ENCODE data around the gene GRPEL1. TPM values are rescaled to one million over a fixed set of nuclear protein-coding genes. Genes with fewer than 3 reads are reported as not detected.

GRPEL1 gene
- polyA plus RNA-seq, 1 experiment = 21.1 TPM

- Histone ChIP-seq H3K27me3 (ENCODE audit: control insufficient read depth, insufficient read depth, low read length) (no peaks in the 10 kb centered on the region), H3K4me3 (ENCODE audit: low read depth, low read length) (no peak overlapping the region), H3K36me3 (ENCODE audit: control insufficient read depth, insufficient read depth, low read length) (peaks cover 16% of the 10 kb centered on the region)
- DNase-seq (ENCODE audit: low read depth) = no peak
- CTCF ChIA-PET = interaction anchor here (0.7 to 10.8 kb wide), 3 partner anchors 8 to 353 kb away, joined by 3 to 116 read pairs (median 4); no protein-coding TSS in a partner anchor
- TF ChIP-seq CTCF (IDR thresholded peaks at IDR 0.05; ENCODE audit: insufficient read depth, low read depth, low read length) = no peak
- POLR2A ChIA-PET = interaction anchor here (0.7 kb wide), 1 partner anchor 710 kb away, joined by 10 read pairs; no protein-coding TSS in a partner anchor
These were observed 5.0 kb downstream of the GRPEL1 start for GRCh38 chr4:7062816-7063215.

DNA sequence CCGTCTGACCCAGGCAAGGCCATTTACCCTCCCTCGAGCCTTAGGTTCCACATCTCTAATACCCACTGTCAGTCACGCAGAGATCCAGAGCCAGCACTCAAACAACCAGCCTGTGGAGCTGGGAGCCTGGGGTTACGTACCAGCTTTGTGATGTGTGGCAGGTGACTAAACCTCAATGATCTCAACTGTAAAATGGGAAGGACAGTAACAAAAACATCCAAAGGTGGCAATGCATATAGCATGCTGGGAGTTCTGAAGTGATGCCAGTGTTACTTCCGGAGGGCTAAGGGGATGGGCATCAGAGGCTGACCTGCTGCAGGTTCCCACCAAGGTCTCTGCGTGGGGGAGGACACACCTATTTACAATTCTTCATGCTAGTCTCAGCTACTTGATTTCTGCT is 6.0 kb downstream of the GRPEL1 start:
- H3K4me3 ChIP-seq (ENCODE audit: low read depth, low read length) = no peak overlapping the region
- POLR2A ChIA-PET = no interaction called here
- H3K27me3 ChIP-seq (ENCODE audit: control insufficient read depth, insufficient read depth, low read length) = no peaks in the 10 kb centered on the region
- CTCF ChIA-PET = interaction anchor here (0.6 to 10.8 kb wide), 4 partner anchors 9 to 343 kb away, joined by 3 to 116 read pairs (median 4); no protein-coding TSS in a partner anchor
- no peak for TF ChIP-seq CTCF (IDR thresholded peaks at IDR 0.05; ENCODE audit: insufficient read depth, low read depth, low read length)
- no peak for DNase-seq (ENCODE audit: low read depth)
- H3K36me3 ChIP-seq (ENCODE audit: control insufficient read depth, insufficient read depth, low read length) = peaks cover 16% of the 10 kb centered on the region

DNA sequence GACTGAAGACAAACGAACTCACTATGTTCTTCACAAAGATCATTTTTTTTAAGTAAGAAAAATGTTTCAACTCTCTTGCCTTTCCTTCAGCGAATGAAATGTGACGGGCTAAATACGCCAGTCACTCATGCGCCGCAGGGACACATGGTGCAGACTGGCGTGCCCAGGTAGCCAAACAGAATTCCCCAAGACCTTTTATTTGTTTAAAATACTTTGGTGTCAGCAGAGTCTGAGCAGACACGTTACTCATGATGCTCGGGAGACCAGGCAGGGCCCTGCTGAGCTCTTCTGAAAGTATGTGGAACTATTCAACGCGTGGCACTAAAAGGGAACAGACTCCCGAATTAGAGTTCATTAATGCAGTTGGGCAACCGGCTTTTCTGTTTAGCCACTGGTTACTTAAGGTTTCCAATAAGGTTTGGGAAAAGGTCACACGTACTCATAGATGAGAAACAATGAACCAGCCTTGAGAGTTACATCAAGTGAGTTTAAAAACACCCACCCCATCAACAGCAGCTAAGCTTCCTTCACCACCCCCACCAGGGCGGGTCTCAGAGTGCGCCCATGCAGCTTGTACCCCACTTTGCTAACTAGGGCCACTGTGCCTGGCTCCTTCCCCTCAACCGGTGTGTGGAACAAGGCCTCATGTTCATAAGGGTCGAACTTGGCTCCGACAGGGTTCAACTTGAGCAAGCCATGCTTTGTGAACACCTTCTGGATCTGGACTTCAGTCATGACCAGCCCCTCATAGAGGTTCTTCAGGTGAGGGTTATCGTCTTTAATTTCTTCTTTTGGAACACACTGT is 7.3 kb downstream of the GRPEL1 start:
- Histone ChIP-seq H3K4me3 (ENCODE audit: low read depth, low read length) (no peak overlapping the region), H3K27me3 (ENCODE audit: control insufficient read depth, insufficient read depth, low read length) (no peaks in the 10 kb centered on the region), H3K36me3 (ENCODE audit: control insufficient read depth, insufficient read depth, low read length) (peaks cover 19% of the 10 kb centered on the region)
- POLR2A ChIA-PET = interaction anchor here (0.7 kb wide), 1 partner anchor 18 kb away, joined by 7 read pairs; a partner anchor contains a TSS
- DNase-seq (ENCODE audit: low read depth) = no peak
- CTCF ChIA-PET = interaction anchor here (0.6 to 1.1 kb wide), 2 partner anchors 18 to 86 kb away, joined by 3 to 4 read pairs; partner anchors contain the start of gene TADA2B
- TF ChIP-seq CTCF (IDR thresholded peaks at IDR 0.05; ENCODE audit: insufficient read depth, low read depth, low read length) = no peak

GRCh38 chr4:7059662-7060061 is 8.2 kb downstream of the GRPEL1 start:
- Histone ChIP-seq H3K4me3 (ENCODE audit: low read depth, low read length) (no peak overlapping the region), H3K36me3 (ENCODE audit: control insufficient read depth, insufficient read depth, low read length) (peaks cover 22% of the 10 kb centered on the region), H3K27me3 (ENCODE audit: control insufficient read depth, insufficient read depth, low read length) (no peaks in the 10 kb centered on the region)
- ChIA-PET CTCF (interaction anchor here (1.1 to 1.4 kb wide), 2 partner anchors 11 to 17 kb away, joined by 3 to 5 read pairs; partner anchors contain the start of gene TADA2B), POLR2A (interaction anchor here (0.7 kb wide), 1 partner anchor 17 kb away, joined by 7 read pairs; a partner anchor contains a TSS)
- DNase-seq (ENCODE audit: low read depth) = no peak
- TF ChIP-seq CTCF (IDR thresholded peaks at IDR 0.05; ENCODE audit: insufficient read depth, low read depth, low read length) = no peak

DNA sequence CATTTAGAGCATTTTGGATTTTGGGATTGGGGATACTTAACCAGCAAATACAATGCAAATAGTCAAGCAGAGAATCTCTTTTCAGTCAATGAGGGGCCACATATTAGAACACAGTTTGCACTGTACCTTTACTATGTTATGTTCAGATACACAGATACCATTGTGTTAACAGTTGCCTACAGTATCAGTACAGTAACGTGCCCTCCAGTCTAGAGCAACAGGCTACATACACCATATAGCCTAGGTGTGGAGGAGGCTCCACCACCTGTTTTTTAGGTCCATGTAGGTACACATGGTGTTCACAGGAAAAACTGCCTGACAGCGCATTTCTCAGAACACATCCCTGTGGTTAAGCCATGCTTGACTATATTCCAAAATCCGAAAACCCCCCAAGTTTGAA is 9.1 kb downstream of the GRPEL1 start:
- Histone ChIP-seq H3K27me3 (ENCODE audit: control insufficient read depth, insufficient read depth, low read length) (no peaks in the 10 kb centered on the region), H3K4me3 (ENCODE audit: low read depth, low read length) (no peak overlapping the region), H3K36me3 (ENCODE audit: control insufficient read depth, insufficient read depth, low read length) (peaks cover 25% of the 10 kb centered on the region)
- TF ChIP-seq CTCF (IDR thresholded peaks at IDR 0.05; ENCODE audit: insufficient read depth, low read depth, low read length) = no peak
- ChIA-PET POLR2A (no interaction called here), CTCF (interaction anchor here (1.1 to 1.4 kb wide), 2 partner anchors 12 to 13 kb away, joined by 3 to 5 read pairs; no protein-coding TSS in a partner anchor)
- DNase-seq (ENCODE audit: low read depth) = no peak

Measured in BJ (cell line).